ENCODE measurements around the gene MPHOSPH10. TPM values are rescaled to one million over a fixed set of nuclear protein-coding genes. Genes with fewer than 3 reads are reported as not detected.
"Not testable (repeated sequence)": the region's sequence is repeated elsewhere in the genome, so short reads cannot be mapped to it uniquely, and the experiment has no call there.

MPHOSPH10 gene
- polyA plus RNA-seq, 3 donors: 44.2 to 52.3 (median 45.5) TPM

DNA sequence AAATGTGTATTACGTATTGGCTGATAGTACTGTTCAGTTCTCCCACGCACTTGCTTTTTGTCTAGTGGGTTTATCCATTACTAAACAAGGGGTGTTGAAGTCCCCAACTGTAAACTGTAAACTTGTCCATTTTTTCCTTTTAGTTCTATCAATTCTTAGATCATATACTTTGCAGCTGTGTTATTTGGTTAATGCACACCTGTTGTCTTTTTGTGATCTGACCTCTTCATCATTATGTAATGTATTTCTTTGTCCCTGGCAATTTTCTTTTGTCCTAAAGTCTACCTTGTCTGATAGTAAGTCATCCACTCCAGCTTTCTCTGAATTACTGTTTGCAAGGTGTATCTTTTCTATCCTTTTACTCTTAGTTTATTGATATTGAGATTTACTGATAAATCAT lies 22.3 kb upstream of the MPHOSPH10 start:
- no peak for DNase-seq (ENCODE audit: extremely low read depth in 1 of 11, low read depth in 9 of 11, low spot score in 4 of 11)

- no peak for DNase-seq (ENCODE audit: extremely low read depth in 1 of 11, low read depth in 9 of 11, low spot score in 4 of 11)
Measured at GRCh38 chr2:71113843-71114242, 16.6 kb upstream of the MPHOSPH10 start.

GRCh38 chr2:71117063-71117462 lies 13.4 kb upstream of the MPHOSPH10 start:
- DNase-seq (ENCODE audit: extremely low read depth in 1 of 11, low read depth in 9 of 11, low spot score in 4 of 11): no peak

- DNase-seq (ENCODE audit: extremely low read depth in 1 of 11, low read depth in 9 of 11, low spot score in 4 of 11): no peak
Measured at GRCh38 chr2:71120195-71120594, 10.2 kb upstream of the MPHOSPH10 start.

DNA sequence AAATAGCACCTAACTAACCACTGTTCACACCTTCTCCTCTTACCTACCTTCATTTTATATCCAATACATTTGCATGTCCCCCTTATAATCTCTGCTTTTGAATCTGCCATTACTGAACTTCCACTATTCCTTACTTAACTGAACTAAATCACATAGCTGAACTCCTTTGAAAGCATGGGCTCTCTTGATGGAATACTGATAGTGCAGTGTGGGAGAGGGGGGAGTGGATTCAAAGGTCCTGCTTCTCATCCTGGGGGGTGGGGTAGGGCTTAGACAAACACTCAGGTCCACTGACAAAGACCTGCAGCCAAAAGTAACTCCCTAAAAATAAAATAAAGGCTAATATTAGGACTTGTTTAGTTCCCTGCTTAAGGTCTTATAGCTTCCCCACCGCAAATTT lies 9.0 kb upstream of the MPHOSPH10 start:
- DNase-seq (ENCODE audit: extremely low read depth in 1 of 11, low read depth in 9 of 11, low spot score in 4 of 11): no peak

- no peak for DNase-seq (ENCODE audit: extremely low read depth in 1 of 11, low read depth in 9 of 11, low spot score in 4 of 11)
Measured at GRCh38 chr2:71122387-71123298, 7.8 kb upstream of the MPHOSPH10 start.

- no peak for DNase-seq (ENCODE audit: extremely low read depth in 1 of 11, low read depth in 9 of 11, low spot score in 4 of 11)
Measured at GRCh38 chr2:71125506-71126294, 4.7 kb upstream of the MPHOSPH10 start.

DNA sequence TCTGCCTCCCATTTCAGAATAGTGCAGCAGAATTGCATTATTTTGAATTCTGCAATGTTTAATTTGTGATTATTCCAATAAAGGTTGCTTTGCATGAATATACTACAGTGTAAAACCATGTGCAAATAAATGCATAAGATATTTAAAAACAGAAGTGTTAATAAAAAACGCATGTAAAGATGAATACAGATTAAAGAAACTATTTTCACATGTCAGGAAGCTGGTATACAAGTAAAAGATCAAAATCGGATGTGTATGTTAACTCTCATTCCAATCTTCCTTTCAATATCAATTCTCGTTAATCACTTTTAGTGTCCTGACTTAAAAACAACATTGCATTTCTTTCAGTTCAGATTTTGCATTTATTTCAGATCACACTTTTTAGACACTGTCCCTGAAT lies 3.5 kb upstream of the MPHOSPH10 start:
- DNase-seq (ENCODE audit: extremely low read depth in 1 of 11, low read depth in 9 of 11, low spot score in 4 of 11): no peak

GRCh38 chr2:71129114-71129901 lies 1.1 kb upstream of the MPHOSPH10 start:
- DNase-seq (ENCODE audit: extremely low read depth in 1 of 11, low read depth in 9 of 11, low spot score in 4 of 11): peak in 5 of 11 donors; percentile 0 to 24 (median 1)

DNA sequence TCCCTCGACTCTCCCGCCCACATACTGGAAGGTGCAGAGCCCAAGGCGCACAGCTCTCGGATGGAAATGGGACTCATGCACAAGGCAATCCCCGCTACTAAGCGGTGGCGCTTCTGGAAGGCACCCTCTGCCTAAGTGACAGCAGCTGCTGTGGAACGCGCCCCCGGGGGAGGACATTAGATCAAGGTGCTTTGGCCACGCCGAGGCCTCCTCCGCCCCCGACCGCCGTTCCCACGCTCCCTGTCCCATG lies 607 bp upstream of the MPHOSPH10 start:
- peak in 2 of 11 donors; percentile 35 to 69 for DNase-seq (ENCODE audit: extremely low read depth in 1 of 11, low read depth in 9 of 11, low spot score in 4 of 11)

GRCh38 chr2:71130905-71131244 lies 441 bp downstream of the MPHOSPH10 start:
- DNase-seq (ENCODE audit: extremely low read depth in 1 of 11, low read depth in 9 of 11, low spot score in 4 of 11): peak in 3 of 11 donors; percentile 3 to 16 (median 15)

- not testable (repeated sequence) for DNase-seq (ENCODE audit: extremely low read depth in 1 of 11, low read depth in 9 of 11, low spot score in 4 of 11)
Measured at GRCh38 chr2:71131387-71132166, 1.1 kb downstream of the MPHOSPH10 start.

GRCh38 chr2:71133603-71134002 lies 3.2 kb downstream of the MPHOSPH10 start:
- no peak for DNase-seq (ENCODE audit: extremely low read depth in 1 of 11, low read depth in 9 of 11, low spot score in 4 of 11)

DNA sequence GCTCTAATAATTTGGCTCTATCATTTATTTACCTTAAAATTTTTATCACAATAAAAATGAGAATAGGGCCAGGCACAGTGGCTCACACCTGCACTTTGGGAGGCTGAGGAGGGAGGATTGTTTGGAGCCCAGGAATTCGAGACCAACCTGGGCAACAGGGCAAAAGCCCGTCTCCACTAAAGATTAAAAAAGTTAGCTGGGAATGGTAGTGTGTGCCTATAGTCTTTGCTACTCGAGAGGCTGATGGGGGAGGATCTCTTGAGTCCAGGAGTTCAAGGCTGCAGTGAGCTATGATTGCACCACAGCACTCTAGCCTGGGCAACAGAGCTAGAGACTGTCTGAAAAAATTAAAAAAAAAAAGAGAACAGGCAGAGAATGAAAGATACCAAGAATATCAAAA lies 5.7 kb downstream of the MPHOSPH10 start:
- DNase-seq (ENCODE audit: extremely low read depth in 1 of 11, low read depth in 9 of 11, low spot score in 4 of 11): no peak

- DNase-seq (ENCODE audit: extremely low read depth in 1 of 11, low read depth in 9 of 11, low spot score in 4 of 11): no peak
Measured at GRCh38 chr2:71143782-71144181, 13.3 kb downstream of the MPHOSPH10 start.

GRCh38 chr2:71148506-71149063 lies 18.2 kb downstream of the MPHOSPH10 start:
- no peak for DNase-seq (ENCODE audit: extremely low read depth in 1 of 11, low read depth in 9 of 11, low spot score in 4 of 11)

GRCh38 chr2:71150082-71150816 lies 19.8 kb downstream of the MPHOSPH10 start:
- no peak for DNase-seq (ENCODE audit: extremely low read depth in 1 of 11, low read depth in 9 of 11, low spot score in 4 of 11)

- no peak for DNase-seq (ENCODE audit: extremely low read depth in 1 of 11, low read depth in 9 of 11, low spot score in 4 of 11)
Measured at GRCh38 chr2:71151620-71152019, 21.2 kb downstream of the MPHOSPH10 start.

All from renal cortex interstitium (tissue), 11 donors.